Activated naive CD4-positive, alpha-beta T cell treated with anti-CD3 and anti-CD28 coated beads, Interleukin-2, amount 10 ng/mL, durations not matched to agents 7 days and 5 days (primary cell): ENCODE results near the gene PSMF1.
A peak's percentile ranks its signal among the peaks of the same experiment; 100 is the strongest.
"Not testable (repeated sequence)": the region's sequence is repeated elsewhere in the genome, so short reads cannot be mapped to it uniquely, and the experiment has no call there.

ENCODE experiments used
- CTCF ChIA-PET: fragments of 350-600 bp; sonication (Branson Sonifier 250); formaldehyde crosslinking; loops from one replicate; lab custom pipeline; 2021; ENCODE audit warnings: antibody characterized with exemption; lab: Charles Lee
- DNase-seq: peaks from one replicate; pipeline ENCODE4 v3.0.0-alpha.2; 2020
- H3K27ac Mint-ChIP-seq: one replicate; pipeline ENCODE4 v1.8.0; 2021; ENCODE audit warnings: mild to moderate bottlenecking, moderate library complexity, mixed read lengths
- H3K27me3 Mint-ChIP-seq: one replicate; pipeline ENCODE4 v1.8.0; 2021; ENCODE audit warnings: mild to moderate bottlenecking, mixed read lengths
- H3K36me3 Mint-ChIP-seq: one replicate; pipeline ENCODE4 v1.8.0; 2021; ENCODE audit warnings: mixed read lengths
- H3K4me1 Mint-ChIP-seq: one replicate; pipeline ENCODE4 v1.8.0; 2021; ENCODE audit warnings: mixed read lengths
- H3K4me3 Mint-ChIP-seq: one replicate; pipeline ENCODE4 v1.8.0; 2021; ENCODE audit warnings: mild to moderate bottlenecking, moderate library complexity, mixed read lengths
- H3K9me3 Mint-ChIP-seq: one replicate; pipeline ENCODE4 v1.8.0; 2021; ENCODE audit warnings: mixed read lengths

PSMF1 gene

DNA sequence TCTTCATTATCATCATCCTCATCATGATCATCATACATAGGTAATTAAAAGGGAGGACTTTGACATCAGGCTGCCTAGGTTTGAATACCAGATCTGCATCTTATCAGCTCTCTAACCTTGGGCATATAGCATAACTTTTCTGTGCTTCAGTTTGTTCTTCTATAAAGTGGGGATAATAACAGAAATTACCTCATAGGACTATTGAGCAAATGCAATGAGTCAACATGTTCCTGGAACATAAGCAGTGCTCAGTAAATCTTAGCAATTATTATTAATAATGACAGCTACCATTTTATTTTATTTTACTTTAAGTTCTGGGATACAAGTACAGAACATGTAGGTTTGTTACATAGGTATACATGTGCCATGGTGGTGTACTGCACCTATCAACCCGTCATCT is 92.1 kb downstream of the PSMF1 start:
- CTCF ChIA-PET, result interaction anchor here (0.6 to 3.5 kb wide), 6 partner anchors 10 to 257 kb away, joined by 3 to 12 read pairs (median 7); partner anchors contain the start of gene NSFL1C
- Mint-ChIP-seq H3K27ac (no peak overlapping the region), H3K4me1 (peaks cover 25% of the 10 kb centered on the region), H3K4me3 (no peak overlapping the region), H3K9me3 (no peaks in the 10 kb centered on the region), H3K36me3 (no peaks in the 10 kb centered on the region), H3K27me3 (peaks cover 34% of the 10 kb centered on the region)
- no peak for DNase-seq

DNA sequence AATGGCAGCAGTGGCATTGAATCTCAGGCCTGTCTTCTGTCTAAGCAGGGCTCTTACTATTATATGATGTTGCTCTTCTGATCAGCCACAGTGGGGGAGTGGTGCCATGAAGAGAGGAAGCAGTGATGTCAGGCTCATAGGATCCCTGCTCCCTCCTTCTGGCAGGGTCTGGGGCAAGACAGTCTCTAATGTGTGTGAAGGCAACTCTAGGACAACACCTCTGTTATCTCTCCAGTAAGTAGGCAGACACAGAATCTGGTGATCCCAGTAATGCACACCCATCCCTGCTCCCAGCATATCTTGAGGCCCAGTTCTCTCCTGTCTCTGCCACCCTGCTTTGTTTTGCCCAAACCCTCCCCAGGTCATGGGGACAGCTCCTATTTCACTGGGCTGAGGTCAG is 93.6 kb downstream of the PSMF1 start:
- peaks cover 40% of the 10 kb centered on the region for H3K4me1 Mint-ChIP-seq
- H3K36me3 Mint-ChIP-seq, result no peaks in the 10 kb centered on the region
- CTCF ChIA-PET, result interaction anchor here (0.6 to 3.1 kb wide), 11 partner anchors 13 to 396 kb away, joined by 3 to 12 read pairs (median 5); no protein-coding TSS in a partner anchor
- peaks cover 28% of the 10 kb centered on the region for H3K27me3 Mint-ChIP-seq
- no peaks in the 10 kb centered on the region for H3K9me3 Mint-ChIP-seq
- no peak overlapping the region for H3K4me3 Mint-ChIP-seq
- H3K27ac Mint-ChIP-seq, result no peak overlapping the region
- DNase-seq, result no peak

DNA sequence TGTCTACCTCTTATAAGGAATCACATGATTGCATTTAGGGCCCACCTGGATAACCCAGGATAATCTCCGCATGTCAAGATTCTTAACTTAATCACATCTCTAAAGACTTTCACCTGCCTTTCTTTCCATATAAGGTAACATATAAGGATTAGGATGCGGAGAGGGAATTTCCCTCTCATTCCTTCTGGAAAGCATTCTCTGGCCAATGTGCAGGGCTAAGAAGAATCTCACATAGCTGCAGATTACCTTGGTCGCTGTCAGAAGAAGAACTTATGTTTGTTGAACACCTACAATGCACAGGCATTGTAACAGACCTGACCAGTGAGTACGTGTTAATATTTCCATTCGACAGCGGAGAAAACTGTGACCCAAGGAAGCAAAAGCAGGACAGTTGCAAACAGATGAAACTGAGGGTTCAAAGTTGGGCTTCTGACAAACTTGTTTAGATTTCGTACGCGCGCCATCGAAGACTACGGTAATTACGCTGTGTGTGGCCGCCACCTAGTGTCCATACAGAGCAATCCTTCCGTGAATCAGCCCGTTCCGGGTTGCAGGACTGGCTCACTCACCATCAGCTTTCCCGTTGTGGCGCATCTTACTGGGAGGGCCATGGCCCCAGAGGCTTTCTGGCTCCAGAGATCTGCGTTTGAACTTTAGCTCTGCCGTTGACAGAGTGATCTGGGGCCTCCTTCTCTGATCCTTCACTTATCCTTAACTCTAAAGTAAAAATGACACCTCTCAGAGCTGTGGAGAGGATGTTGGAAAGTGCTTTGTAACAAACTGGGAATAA is 94.4 kb downstream of the PSMF1 start:
- DNase-seq, result peak; percentile 80
- Mint-ChIP-seq H3K4me3 (no peak overlapping the region), H3K36me3 (peaks cover under 1% of the 10 kb centered on the region), H3K27me3 (peaks cover 21% of the 10 kb centered on the region), H3K9me3 (no peaks in the 10 kb centered on the region), H3K4me1 (peaks cover 46% of the 10 kb centered on the region), H3K27ac (no peak overlapping the region)
- CTCF ChIA-PET, result interaction anchor here (0.5 to 3.1 kb wide), 25 partner anchors 10 to 665 kb away, joined by 3 to 17 read pairs (median 4); partner anchors contain the start of genes C20orf202 and RAD21L1

DNA sequence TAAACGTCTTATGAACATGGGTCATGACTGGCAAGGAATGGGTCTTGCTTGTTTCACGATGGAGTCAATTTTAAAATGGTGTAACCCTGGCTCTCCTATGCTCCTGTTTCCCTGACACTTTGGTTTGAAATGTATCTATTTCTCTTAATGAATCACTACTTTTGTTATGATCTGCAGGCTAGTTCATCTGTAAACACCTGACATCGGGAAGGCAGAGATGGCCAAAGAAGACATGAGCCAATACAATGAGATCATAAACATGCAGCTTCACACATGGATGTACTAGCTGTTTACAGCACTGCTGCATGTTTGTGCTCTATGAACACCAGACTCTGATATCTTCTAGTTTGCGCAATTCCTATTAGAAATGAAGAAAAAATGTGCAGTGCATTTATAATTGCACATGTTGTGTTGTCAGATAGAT is 96.4 kb downstream of the PSMF1 start:
- H3K36me3 Mint-ChIP-seq, result peaks cover 1% of the 10 kb centered on the region
- H3K4me1 Mint-ChIP-seq, result peaks cover 46% of the 10 kb centered on the region
- no peak overlapping the region for H3K27ac Mint-ChIP-seq
- DNase-seq, result no peak
- H3K27me3 Mint-ChIP-seq, result peaks cover 12% of the 10 kb centered on the region
- CTCF ChIA-PET, result interaction anchor here (1.3 to 2.2 kb wide), 2 partner anchors 10 to 106 kb away, joined by 3 to 17 read pairs; no protein-coding TSS in a partner anchor
- no peak overlapping the region for H3K4me3 Mint-ChIP-seq
- no peaks in the 10 kb centered on the region for H3K9me3 Mint-ChIP-seq

DNA sequence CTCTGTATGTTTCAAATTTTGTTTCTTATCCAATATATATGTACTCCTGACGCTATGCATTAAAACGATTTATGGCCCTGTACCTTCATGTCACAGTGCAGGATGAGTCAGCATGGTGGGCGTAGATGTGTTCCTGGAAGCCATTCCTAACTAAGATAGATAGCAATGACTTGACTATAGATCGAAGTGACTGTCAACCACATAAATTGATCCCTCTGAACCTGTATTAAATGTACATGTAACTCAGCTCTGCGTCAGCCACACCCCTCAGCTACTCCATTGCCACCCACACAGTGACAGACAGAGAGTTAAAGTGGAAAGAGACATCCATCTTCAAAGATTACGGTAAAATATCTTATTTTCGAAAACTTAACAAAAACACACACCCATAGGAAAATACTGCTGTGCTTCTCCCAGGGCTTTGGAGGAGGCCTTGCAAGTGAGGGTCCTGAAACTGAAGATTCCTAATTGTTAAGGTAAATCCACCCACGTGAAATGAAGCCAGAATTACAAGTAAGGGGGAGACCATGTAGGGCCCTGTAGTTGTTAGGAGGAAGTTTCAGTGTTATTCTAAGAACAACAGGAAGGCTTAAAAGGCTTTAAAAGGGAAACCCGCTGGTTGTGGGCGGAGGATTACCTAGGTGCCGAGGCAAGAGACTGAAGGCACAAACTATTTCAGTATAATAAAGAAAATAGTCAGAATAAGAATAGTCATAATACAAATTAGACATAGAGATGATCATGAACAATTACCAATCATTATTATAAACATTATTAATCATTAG is 97.2 kb downstream of the PSMF1 start:
- peak overlapping the region; percentile 19 for H3K4me3 Mint-ChIP-seq
- CTCF ChIA-PET, result interaction anchor here (1.3 kb wide), 1 partner anchor 10 kb away, joined by 3 read pairs; no protein-coding TSS in a partner anchor
- no peaks in the 10 kb centered on the region for H3K9me3 Mint-ChIP-seq
- H3K27ac Mint-ChIP-seq, result peak overlapping the region; percentile 88
- H3K4me1 Mint-ChIP-seq, result peaks cover 46% of the 10 kb centered on the region
- peaks cover 18% of the 10 kb centered on the region for H3K27me3 Mint-ChIP-seq
- peaks cover 1% of the 10 kb centered on the region for H3K36me3 Mint-ChIP-seq
- DNase-seq, result peak; percentile 60

DNA sequence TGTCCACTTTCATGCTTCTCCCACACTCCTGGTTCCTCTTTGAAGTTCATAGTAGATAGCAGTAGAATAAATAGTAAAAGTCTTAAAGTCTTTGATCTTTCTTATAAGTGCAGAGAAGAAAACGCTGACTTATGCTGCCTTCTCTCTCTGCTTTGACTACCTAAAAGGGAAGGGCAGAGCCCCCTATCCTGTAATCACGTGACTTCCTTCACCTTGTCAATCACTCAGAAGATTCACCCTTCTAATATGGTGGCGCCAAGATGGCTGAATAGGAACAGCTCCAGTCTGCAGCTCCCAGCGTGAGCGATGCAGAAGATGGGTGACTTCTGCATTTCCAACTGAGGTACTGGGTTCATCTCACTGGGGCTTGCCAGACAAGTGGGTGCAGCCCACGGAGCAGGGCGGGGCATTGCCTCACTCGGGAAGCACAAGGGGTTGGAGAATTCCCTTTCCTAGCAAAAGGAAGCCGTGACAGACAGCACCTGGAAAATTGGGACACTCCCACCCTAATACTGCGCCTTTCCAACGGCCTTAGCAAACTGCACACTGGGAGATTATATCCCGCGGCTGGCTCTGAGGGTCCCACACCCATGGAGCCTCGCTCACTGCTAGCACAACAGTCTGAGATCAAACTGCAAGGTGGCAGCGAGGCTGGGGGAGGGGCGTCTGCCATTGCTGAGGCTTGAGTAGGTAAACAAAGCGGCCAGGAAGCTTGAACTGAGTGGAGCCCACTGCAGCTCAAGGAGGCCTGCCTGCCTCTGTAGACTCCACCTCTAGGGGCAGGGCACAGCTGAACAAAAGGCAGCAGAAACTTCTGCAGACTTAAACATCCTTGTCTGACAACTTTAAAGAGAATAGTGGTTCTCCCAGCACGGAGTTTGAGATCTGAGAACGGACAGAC is 98.4 kb downstream of the PSMF1 start:
- peaks cover 30% of the 10 kb centered on the region for H3K27me3 Mint-ChIP-seq
- CTCF ChIA-PET, H3K4me3 Mint-ChIP-seq, H3K36me3 Mint-ChIP-seq, H3K9me3 Mint-ChIP-seq: not testable (repeated sequence)
- peak overlapping the region; percentile 58 for H3K27ac Mint-ChIP-seq
- peak; percentile 38 for DNase-seq
- peaks cover 46% of the 10 kb centered on the region for H3K4me1 Mint-ChIP-seq
